HG02610 (cell line): Measurements from ENCODE around the gene CCDC150.
"Not testable (repeated sequence)": the region's sequence is repeated elsewhere in the genome, so short reads cannot be mapped to it uniquely, and the experiment has no call there.

Experiments
- ATAC-seq: cut with Tn5 transposase; IDR thresholded peaks from one replicate; pipeline ENCODE4 v1.9.1; 2021; ENCODE audit warnings: mild to moderate bottlenecking, moderate library complexity; ENCODE audit not compliant: unreplicated experiment

CCDC150 gene

DNA sequence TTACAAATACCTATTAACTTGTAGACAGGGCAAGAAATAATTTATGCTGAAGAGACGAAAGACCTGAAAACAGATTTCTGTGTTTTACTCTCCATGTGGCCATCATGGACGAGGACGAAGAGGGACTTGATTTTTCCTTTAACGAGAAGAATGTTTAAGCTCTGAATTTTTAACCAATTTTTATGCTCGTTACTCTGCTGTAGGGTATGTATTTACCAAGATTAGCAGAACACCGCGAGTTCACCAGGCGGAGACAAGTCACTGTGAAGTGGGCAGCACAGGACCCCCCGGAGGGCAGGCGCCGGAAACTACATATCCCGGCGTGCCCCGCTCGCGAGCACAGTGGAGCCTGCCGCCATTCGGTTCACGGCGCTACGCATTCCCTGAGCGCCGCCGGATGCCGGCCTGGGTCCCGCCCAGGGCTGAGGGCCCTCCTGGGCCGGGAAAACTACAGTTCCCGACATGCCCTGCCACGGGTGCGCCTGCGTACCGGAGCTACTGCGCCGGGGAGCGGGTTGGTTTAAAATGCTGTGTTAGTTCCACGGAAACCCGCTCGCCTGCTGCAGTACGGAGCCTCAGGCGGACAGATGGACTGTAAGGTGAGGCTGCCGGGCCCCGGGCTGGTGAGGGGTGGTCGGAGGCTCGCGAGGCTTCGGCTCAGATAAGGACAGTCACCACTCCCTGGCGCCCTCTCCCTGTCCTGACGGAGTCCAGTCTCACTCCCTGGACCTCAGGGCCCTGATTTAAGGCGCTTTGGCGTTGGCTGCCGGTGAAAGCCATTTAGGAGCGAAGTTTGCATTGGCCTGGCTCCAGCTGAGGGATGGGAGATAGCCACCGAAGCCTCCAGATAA, at the start of gene CCDC150:
Gene CCDC150, plus strand, starts transcription at position 536 of the 851 bp plus-strand sequence. Its CDS starts 52 bp downstream, at position 588.
- ATAC-seq: peak; percentile 100

DNA sequence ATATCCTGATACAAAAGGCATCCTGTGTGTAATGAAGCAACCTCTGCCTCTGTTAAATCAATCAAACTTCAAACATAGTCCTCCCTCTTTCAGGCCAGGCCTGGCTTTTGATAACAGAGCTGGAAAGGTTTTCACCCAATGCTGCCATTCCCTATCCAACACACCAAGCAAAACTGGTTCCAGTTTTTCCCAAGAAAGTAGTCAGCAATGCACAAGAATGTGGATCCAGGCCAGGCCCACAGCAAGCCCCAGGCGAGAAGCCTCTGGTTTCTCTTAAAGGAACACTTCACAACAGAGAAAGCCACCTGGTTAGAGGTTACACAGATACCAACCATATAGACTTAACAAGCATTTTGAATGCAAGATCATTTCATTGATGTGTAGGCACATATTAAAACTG, 49.2 kb upstream of the CCDC150 start:
- no peak for ATAC-seq

DNA sequence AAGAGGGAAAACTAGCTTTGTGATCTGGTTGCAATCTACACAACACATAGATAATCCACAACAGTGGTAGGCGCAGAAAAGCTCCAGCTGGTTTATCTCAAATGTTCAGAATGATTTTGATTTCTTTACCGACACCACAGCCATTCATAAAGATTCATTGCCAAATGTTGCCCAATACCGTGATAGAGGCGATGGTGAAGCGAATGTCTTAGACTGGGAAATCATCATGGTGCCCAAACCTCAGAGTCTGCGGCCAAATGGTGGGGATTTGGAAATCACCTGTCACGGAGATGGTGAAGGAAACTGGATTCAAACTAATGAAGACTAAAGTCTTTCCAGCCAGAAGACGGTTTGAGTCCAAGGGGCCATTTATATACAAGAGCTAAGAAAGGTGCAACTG, 48.5 kb upstream of the CCDC150 start:
- ATAC-seq: no peak

DNA sequence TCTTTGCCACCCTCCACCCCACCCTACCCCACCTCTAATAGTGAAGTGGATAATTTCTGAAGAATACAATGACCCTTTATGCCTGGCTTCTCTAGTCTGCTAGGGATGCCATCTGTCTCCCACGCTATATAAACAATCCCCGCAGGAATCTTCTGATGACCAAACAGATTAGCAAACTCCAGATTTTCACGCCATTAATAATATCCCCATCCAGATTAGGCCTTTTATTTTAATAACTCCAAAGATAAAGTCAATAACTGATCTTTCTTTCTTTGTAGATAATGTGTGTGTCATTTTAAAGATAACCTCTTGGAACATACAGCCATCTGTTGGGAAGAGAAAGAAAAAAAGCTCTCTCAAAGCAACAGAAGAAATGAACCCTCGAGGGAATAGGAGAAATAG, 47.9 kb upstream of the CCDC150 start:
- ATAC-seq: no peak

DNA sequence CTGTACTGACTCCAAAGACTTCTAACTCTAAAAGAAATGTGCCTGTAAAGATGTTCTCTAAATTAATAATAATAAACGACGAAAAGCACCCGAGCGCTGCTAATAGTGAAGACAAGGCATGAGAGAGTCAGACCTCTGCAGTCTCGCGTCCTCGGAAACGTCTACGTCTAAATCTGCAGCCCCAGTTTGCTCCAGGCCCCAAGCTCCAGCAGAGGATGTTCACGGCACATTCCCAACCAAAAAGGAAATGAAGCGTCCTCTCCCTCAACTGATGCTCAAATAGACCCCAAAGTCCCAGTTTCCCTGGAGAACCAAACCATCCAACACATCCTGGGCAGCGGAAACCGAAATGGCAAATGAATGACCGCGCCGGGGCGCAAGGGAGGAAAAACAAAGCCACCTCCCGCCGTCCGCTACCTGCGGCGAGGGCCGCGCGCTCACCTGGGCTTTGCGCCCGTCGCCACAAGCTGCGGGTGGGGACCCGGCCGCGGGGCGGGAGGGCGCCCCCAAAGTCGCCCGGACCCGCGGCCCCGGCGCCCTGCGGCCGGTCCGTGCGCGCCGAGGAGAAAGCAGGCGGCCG, 47.1 kb upstream of the CCDC150 start:
- ATAC-seq: peak; percentile 30

- ATAC-seq: peak; percentile 52
These were observed 46.3 kb upstream of the CCDC150 start, which contains the start of gene HECW2 for GRCh38 chr2:196592911-196593881. HECW2 (minus strand) TSS chr2:196593554.

DNA sequence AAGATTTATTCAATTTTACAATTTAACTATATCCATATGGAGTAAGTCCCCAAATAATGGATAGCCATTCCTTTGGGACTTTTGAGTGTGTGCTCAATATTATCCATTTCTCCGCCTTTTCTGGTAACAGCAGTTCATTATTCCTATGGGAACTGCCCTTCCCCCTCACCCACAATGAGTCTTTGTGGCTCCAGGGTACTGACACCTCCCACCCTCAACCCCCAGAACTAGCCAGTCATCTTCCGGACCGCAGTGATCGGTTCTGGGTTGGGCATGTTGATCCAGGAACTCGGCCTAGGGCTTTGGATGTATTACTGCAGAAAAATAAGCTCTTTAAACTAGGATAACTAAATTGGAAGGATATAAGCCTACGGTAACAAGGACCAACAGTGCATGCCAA, 45.4 kb upstream of the CCDC150 start:
- ATAC-seq: no peak

GRCh38 chr2:196597531-196597930, 42.0 kb upstream of the CCDC150 start:
- no peak for ATAC-seq

- ATAC-seq: no peak
These were observed 41.1 kb upstream of the CCDC150 start for GRCh38 chr2:196598412-196598811.

DNA sequence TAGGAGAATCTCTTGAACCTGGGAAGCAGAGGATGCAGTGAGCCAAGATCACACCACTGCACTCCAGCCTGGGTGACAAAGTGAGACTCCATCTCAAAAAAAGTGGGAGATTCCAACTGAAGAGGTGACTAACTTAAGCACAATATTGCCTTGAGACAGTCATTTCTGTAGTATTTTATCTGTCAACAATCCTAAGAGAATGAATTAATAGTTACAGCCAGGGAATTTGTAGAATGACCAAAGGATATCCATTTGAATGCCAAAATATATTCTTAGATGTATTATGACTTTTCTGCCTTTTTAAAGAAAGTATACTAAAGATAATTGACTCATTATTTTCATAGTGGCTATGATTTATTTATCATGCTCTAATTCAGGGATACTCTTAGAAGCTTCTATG, 40.7 kb upstream of the CCDC150 start:
- no peak for ATAC-seq

DNA sequence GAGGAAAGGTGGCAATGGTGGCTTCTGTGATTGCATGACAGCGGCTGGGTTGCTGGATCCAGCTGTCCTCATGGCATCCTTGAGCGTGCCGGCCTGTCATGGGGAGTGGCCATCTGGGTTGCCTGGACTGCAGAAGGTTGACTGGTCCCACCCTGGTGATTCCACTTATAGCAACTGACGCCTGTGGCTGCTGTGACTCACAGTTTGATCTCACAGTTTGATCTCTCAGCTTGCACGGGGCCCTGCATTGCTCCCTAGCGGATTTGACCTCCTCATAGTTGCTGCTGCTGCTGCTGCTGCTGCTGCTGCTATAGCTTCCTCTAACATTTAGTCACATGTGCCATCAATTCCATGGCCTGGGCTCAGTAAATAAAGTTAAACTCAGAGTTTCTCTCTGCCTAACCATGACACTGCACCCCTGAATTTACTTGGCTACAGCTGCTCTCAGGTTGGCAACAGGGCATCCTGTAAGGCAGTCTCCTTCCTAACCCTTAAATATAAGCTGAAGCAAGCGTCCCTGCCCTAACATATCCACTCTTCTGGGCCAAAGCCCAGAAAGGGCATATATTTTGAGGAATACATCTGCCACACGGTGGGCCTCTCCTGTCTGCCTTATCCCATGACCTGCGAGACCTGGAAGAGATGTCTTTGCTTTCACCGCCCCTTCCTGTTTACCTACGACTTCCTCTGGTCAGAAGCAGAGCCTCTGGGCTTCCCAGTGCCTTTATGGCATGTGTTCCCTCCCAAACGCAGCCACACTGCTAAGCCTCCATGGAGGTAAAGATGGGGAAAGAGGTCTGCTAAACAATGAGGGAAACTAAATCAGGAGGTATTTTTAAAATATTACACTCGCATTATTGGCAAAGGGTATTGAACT, 37.8 kb upstream of the CCDC150 start:
- ATAC-seq: no peak

GRCh38 chr2:196604196-196604595, 35.3 kb upstream of the CCDC150 start:
- no peak for ATAC-seq

- ATAC-seq: no peak
These were observed 33.0 kb upstream of the CCDC150 start for GRCh38 chr2:196606516-196606915.

DNA sequence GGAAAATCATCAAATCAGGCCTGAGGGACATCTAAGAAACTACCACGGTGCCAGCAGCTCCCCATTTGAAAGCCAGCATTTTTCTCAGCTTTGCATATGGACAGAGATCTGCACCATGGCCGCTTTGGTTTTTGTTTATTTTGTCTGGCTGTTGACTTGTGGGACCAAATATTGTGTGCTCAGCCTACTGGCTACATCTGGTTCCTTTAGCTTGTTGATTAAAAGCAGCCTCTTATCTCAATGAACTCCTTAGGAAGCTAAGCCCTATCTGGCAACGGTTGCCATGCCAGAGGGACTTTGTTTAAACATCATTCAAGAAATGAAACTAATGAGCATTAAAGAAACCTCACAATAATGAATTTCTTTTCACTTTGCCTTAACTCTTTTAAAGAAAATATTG, 32.4 kb upstream of the CCDC150 start:
- ATAC-seq: no peak

DNA sequence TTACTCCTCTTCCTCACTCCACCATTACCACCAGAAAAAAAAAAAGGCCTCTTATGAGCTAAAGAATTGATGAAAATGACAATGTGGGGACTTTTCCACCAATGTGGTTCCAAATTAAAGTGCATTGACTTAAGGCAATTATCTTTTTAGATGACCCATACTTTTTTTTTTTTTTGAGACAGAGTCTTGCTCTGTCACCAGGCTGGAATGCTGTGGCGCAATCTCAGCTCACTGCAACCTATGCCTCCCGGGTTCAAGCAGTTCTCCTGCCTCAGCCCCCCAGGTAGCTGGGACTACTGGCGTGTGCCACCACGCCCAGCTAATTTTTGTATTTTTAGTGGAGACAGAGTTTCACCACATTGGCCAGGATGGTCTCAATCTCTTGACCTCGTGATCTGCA, 31.6 kb upstream of the CCDC150 start:
- not testable (repeated sequence) for ATAC-seq

- no peak for ATAC-seq
These were observed 29.7 kb upstream of the CCDC150 start for GRCh38 chr2:196609806-196610205.

DNA sequence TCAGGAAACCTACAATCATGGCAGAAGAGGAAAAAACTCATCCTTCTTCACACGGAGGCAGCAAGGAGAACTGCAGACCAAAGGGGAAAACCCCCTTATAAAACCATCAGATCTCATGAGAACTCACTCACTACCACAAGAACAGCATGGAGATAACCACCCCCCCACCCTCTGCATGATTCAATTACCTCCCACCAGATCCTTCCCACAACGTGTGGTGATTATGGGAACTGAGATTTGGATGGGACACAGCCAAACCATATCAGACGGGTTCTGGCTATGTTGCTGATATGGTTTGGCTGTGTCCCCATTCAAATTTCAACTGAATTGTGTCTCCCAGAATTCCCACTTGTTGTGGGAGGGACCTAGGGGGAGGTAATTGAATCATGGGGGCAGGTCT, 28.7 kb upstream of the CCDC150 start:
- ATAC-seq: no peak

- no peak for ATAC-seq
These were observed 26.2 kb upstream of the CCDC150 start for GRCh38 chr2:196613302-196613701.

GRCh38 chr2:196617430-196617829, 22.1 kb upstream of the CCDC150 start:
- no peak for ATAC-seq

DNA sequence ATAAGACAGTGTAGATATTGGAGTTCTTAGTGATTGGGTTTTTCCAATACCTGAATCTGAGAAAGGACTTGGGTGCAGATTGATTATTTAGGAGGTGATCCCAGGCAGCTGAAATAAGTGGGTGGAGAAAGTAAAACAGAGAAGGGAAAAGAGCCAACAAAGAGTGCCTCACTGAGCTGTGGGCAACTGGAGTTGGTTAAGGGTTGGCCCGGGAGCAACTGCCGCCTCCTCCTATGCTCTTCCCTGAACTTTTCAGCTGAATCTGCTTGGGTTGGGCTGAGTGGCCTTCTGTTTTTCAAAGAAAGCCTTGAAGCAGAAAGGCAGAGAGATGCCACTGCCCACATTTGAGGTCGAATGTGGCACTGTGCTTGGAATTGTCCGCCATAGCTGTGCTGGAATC, 20.9 kb upstream of the CCDC150 start:
- no peak for ATAC-seq
